Endometrial microvascular endothelial cells (primary cell): Measurements from ENCODE around the gene ERG. TPM values are rescaled to one million over a fixed set of nuclear protein-coding genes. Genes with fewer than 3 reads are reported as not detected.

Source experiments
- in situ Hi-C: cut with HindIII; loops from 2 replicates; pipeline ENCODE4 v1.10.0; 2017; ENCODE audit warnings: low sequenced_read_pairs, low pct_unique_long_range_greater_than_20kb; ENCODE audit errors: inconsistent ontology term
- total RNA-seq: library from RNA; depleted of rRNA; stranded (reverse); fragments of >200 nt; gene quantifications from one replicate; pipeline ENCODE4 v1.2.3, GENCODE V29; 2015; ENCODE audit errors: inconsistent ontology term

Gene ERG
- total RNA-seq, 1 donor from 2014 or later = 62.1 TPM

- in situ Hi-C loops = no loop called here
Observed at GRCh38 chr21:38404177-38404576, 94.1 kb downstream of the ERG start.

- in situ Hi-C loops = no loop called here
Observed at GRCh38 chr21:38402795-38403194, 95.5 kb downstream of the ERG start.

- in situ Hi-C loops = no loop called here
Observed at GRCh38 chr21:38402291-38402690, 96.0 kb downstream of the ERG start.

- in situ Hi-C loops = no loop called here
Observed at GRCh38 chr21:38401191-38401926, 96.9 kb downstream of the ERG start.

- in situ Hi-C loops = no loop called here
Observed at GRCh38 chr21:38400195-38400919, 97.9 kb downstream of the ERG start.

- in situ Hi-C loops = no loop called here
Observed at GRCh38 chr21:38399103-38399502, 99.2 kb downstream of the ERG start.

GRCh38 chr21:38396325-38396724, 102.0 kb downstream of the ERG start:
- in situ Hi-C loops = no loop called here

- in situ Hi-C loops = no loop called here
Observed at GRCh38 chr21:38395581-38395980, 102.7 kb downstream of the ERG start.

- in situ Hi-C loops = no loop called here
Observed at GRCh38 chr21:38392661-38393060, 105.6 kb downstream of the ERG start.

- in situ Hi-C loops = no loop called here
Observed at GRCh38 chr21:38389896-38390295, 108.4 kb downstream of the ERG start.

GRCh38 chr21:38389354-38389676, 109.0 kb downstream of the ERG start:
- in situ Hi-C loops = no loop called here

- in situ Hi-C loops = no loop called here
Observed at GRCh38 chr21:38388647-38389353, 109.5 kb downstream of the ERG start.

GRCh38 chr21:38388203-38388602, 110.1 kb downstream of the ERG start:
- in situ Hi-C loops = no loop called here

- in situ Hi-C loops = no loop called here
Observed at GRCh38 chr21:38386967-38387366, 111.3 kb downstream of the ERG start.

GRCh38 chr21:38385427-38386175, 112.7 kb downstream of the ERG start:
- in situ Hi-C loops = no loop called here

GRCh38 chr21:38384675-38385426, 113.4 kb downstream of the ERG start:
- in situ Hi-C loops = no loop called here

- in situ Hi-C loops = no loop called here
Observed at GRCh38 chr21:38384238-38384560, 114.1 kb downstream of the ERG start.

GRCh38 chr21:38383411-38384237, 114.7 kb downstream of the ERG start:
- in situ Hi-C loops = no loop called here
